Caco-2 (cell line): Measurements from ENCODE around the gene ALK. TPM values are rescaled to one million over a fixed set of nuclear protein-coding genes. Genes with fewer than 3 reads are reported as not detected.

Experiments
- BruUV-seq: library from RNA; stranded (reverse); fragments of 400-500 nt; replicated peaks from 2 replicates; lab custom pipeline; 2021; lab: Mats Ljungman, UMichigan
- CTCF ChIA-PET: fragments of 300-600 bp; sonication (Branson Sonifier 250); formaldehyde crosslinking; loops from one replicate; lab custom pipeline; 2022; ENCODE audit warnings: antibody characterized with exemption; lab: Charles Lee
- POLR2A ChIA-PET: fragments of 300-600 bp; sonication (Branson Sonifier 250); formaldehyde crosslinking; loops from one replicate; lab custom pipeline; 2022; ENCODE audit warnings: antibody characterized with exemption; lab: Charles Lee
- DNase-seq, 2 experiments: peaks; one replicate each; pipeline versions ENCODE4 v3.0.0 to v3.0.0-alpha.2; 2020 to 2022
- H3K27me3 ChIP-seq: replicated peaks from 2 replicates; pipeline ENCODE4 v1.6.0; 2011; ENCODE audit warnings: low read length; ENCODE audit not compliant: control insufficient read depth, insufficient read depth
- H3K36me3 ChIP-seq: 2 replicates; pipeline ENCODE4 v1.5.1; 2011; ENCODE audit warnings: low read length; ENCODE audit not compliant: control insufficient read depth, insufficient read depth
- H3K4me1 ChIP-seq: fragments of 250-450 bp; sonication (Bioruptor Pico); 2 replicates; pipeline ENCODE4 v1.5.1; 2020; ENCODE audit warnings: mild to moderate bottlenecking
- H3K4me3 ChIP-seq: 2 replicates; pipeline ENCODE4 v1.5.1; 2011; ENCODE audit warnings: low read depth, mild to moderate bottlenecking, control low read depth, low read length
- H3K9me3 ChIP-seq: fragments of 250-450 bp; sonication (Bioruptor Pico); 2 replicates; pipeline ENCODE4 v1.5.1; 2020; ENCODE audit warnings: mild to moderate bottlenecking, moderate library complexity
- H3K27ac Mint-ChIP-seq: one replicate; pipeline ENCODE4 v1.8.0; 2022; ENCODE audit warnings: mixed read lengths; ENCODE audit not compliant: unreplicated experiment
- H3K27me3 Mint-ChIP-seq: one replicate; pipeline ENCODE4 v1.8.0; 2022; ENCODE audit warnings: mixed read lengths; ENCODE audit not compliant: insufficient read depth, unreplicated experiment
- H3K36me3 Mint-ChIP-seq: one replicate; pipeline ENCODE4 v1.8.0; 2022; ENCODE audit warnings: mild to moderate bottlenecking, mixed read lengths; ENCODE audit not compliant: insufficient read depth, unreplicated experiment
- H3K4me1 Mint-ChIP-seq: one replicate; pipeline ENCODE4 v1.8.0; 2022; ENCODE audit warnings: low read depth, mixed read lengths; ENCODE audit not compliant: unreplicated experiment
- H3K4me3 Mint-ChIP-seq: one replicate; pipeline ENCODE4 v1.8.0; 2022; ENCODE audit warnings: mild to moderate bottlenecking, moderate library complexity, mixed read lengths; ENCODE audit not compliant: unreplicated experiment
- H3K9me3 Mint-ChIP-seq: one replicate; pipeline ENCODE4 v1.8.0; 2022; ENCODE audit warnings: mixed read lengths; ENCODE audit not compliant: unreplicated experiment
- CTCF ChIP-seq, 2 experiments: fragments of 200-600 bp in 1 of 2; IDR thresholded peaks; 1 replicate in 1 of 2; 2 replicates in 1 of 2; pipeline versions ENCODE4 v1.5.1 to v1.8.0; 2011 to 2022; ENCODE audit warnings: antibody characterized with exemption in 1 of 2, control low read depth in 1 of 2, inconsistent platforms in 1 of 2, low read depth in 1 of 2, low read length in 1 of 2, mild to moderate bottlenecking in 1 of 2, moderate library complexity in 1 of 2; ENCODE audit not compliant: insufficient read depth in 1 of 2, severe bottlenecking in 1 of 2, unreplicated experiment in 1 of 2
- intact Hi-C: fragments of 100-400 bp; cut with micrococcal nuclease; formaldehyde crosslinking; loops from one replicate; pipeline ENCODE4 v1.10.0; 2022; ENCODE audit not compliant: unreplicated experiment
- total RNA-seq: library from RNA; stranded (reverse); gene quantifications from 2 replicates; pipeline ENCODE4 v1.2.3, GENCODE V29; 2022

ALK gene
- total RNA-seq, 1 experiment from 2014 or later: 0.11 TPM

GRCh38 chr2:29634916-29635315 is 286.5 kb downstream of the ALK start:
- peaks cover 22% of the 10 kb centered on the region for H3K27me3 Mint-ChIP-seq
- no peaks in the 10 kb centered on the region; the same call in 1 of the 2 replicates for H3K27me3 ChIP-seq
- ChIA-PET POLR2A (no interaction called here), CTCF (no interaction called here)
- no peak overlapping the region for H3K4me3 Mint-ChIP-seq
- no peaks in the 10 kb centered on the region for H3K4me1 Mint-ChIP-seq
- H3K9me3 Mint-ChIP-seq: peaks cover 9% of the 10 kb centered on the region
- TF ChIP-seq CTCF (IDR thresholded peaks at IDR 0.05; ENCODE audit: insufficient read depth in 1 of 2, low read depth in 1 of 2, low read length in 1 of 2, severe bottlenecking in 1 of 2, unreplicated experiment in 1 of 2): no peak
- no TSS peak for BruUV-seq
- intact Hi-C loops: no loop called here
- H3K27ac Mint-ChIP-seq: no peak overlapping the region
- no peaks in the 10 kb centered on the region for H3K36me3 ChIP-seq
- H3K4me3 ChIP-seq: no peak overlapping the region
- no peaks in the 10 kb centered on the region for H3K36me3 Mint-ChIP-seq
- no peak for DNase-seq
- no peaks in the 10 kb centered on the region for H3K4me1 ChIP-seq
- no peaks in the 10 kb centered on the region for H3K9me3 ChIP-seq

GRCh38 chr2:29632018-29632417 is 289.4 kb downstream of the ALK start:
- Histone ChIP-seq H3K4me1 (no peaks in the 10 kb centered on the region), H3K4me3 (no peak overlapping the region), H3K9me3 (no peaks in the 10 kb centered on the region), H3K36me3 (no peaks in the 10 kb centered on the region), H3K27me3 (0 out of 2 replicates have a peak, but pooled peaks cover 2% of the 10 kb centered on the region)
- Mint-ChIP-seq H3K27ac (no peak overlapping the region), H3K27me3 (peaks cover 28% of the 10 kb centered on the region), H3K4me3 (no peak overlapping the region), H3K36me3 (no peaks in the 10 kb centered on the region), H3K9me3 (peaks cover 9% of the 10 kb centered on the region), H3K4me1 (no peaks in the 10 kb centered on the region)
- DNase-seq: no peak
- ChIA-PET CTCF (no interaction called here), POLR2A (no interaction called here)
- intact Hi-C loops: no loop called here
- TF ChIP-seq CTCF (IDR thresholded peaks at IDR 0.05; ENCODE audit: insufficient read depth in 1 of 2, low read depth in 1 of 2, low read length in 1 of 2, severe bottlenecking in 1 of 2, unreplicated experiment in 1 of 2): no peak
- BruUV-seq: no TSS peak

- peaks cover 36% of the 10 kb centered on the region for H3K27me3 Mint-ChIP-seq
- peaks cover 9% of the 10 kb centered on the region for H3K9me3 Mint-ChIP-seq
Observed at GRCh38 chr2:29629495-29629894, 291.9 kb downstream of the ALK start.

More at GRCh38 chr2:29629495-29629894, 291.9 kb downstream of the ALK start:
- H3K27me3 ChIP-seq: 0 out of 2 replicates have a peak, but pooled peaks cover 2% of the 10 kb centered on the region
- H3K4me3 ChIP-seq: no peak overlapping the region
- intact Hi-C loops: no loop called here
- H3K4me1 Mint-ChIP-seq: no peaks in the 10 kb centered on the region
- no peak overlapping the region for H3K27ac Mint-ChIP-seq
- POLR2A ChIA-PET: no interaction called here
- no peaks in the 10 kb centered on the region for H3K36me3 ChIP-seq
- no peaks in the 10 kb centered on the region for H3K9me3 ChIP-seq
- no peak for TF ChIP-seq CTCF (IDR thresholded peaks at IDR 0.05; ENCODE audit: insufficient read depth in 1 of 2, low read depth in 1 of 2, low read length in 1 of 2, severe bottlenecking in 1 of 2, unreplicated experiment in 1 of 2)
- H3K36me3 Mint-ChIP-seq: no peaks in the 10 kb centered on the region
- BruUV-seq: no TSS peak
- H3K4me1 ChIP-seq: no peaks in the 10 kb centered on the region
- no peak for DNase-seq
- CTCF ChIA-PET: no interaction called here
- no peak overlapping the region for H3K4me3 Mint-ChIP-seq
